ENCODE results near the gene MYO6. TPM values are rescaled to one million over a fixed set of nuclear protein-coding genes. Genes with fewer than 3 reads are reported as not detected.

The MYO6 gene
- total and polyA plus RNA-seq, 2 of the 8 experiments (the other 6 are each of a cell fraction or from before 2014, with no cell fraction given), result 8.3 to 21.9 TPM

DNA sequence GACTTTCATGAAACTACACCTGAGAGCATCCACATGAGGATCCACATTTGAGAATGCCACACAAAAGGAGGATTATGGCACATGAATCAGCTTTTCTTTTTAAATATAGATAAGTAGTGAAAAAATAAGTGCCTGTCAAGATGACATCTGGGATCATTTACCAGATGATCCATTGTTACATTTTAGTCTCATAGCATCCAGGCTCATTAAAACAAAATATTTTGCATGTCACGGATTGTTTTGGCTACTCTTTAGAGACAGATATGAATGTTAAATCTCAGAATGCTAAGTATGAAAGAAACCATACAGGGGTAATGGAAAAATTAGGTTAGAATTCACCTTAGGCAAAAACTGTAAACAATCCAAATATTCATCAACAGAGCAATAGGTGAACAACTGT, 66.7 kb downstream of the MYO6 start:
- ChIA-PET POLR2A (ENCODE audit: partially characterized antibody) (interaction anchor here (1.1 kb wide), 1 partner anchor 22 kb away, joined by 3 read pairs; no protein-coding TSS in a partner anchor), CTCF (ENCODE audit: partially characterized antibody) (interaction anchor here (1.1 kb wide), 1 partner anchor 116 kb away, joined by 3 read pairs; no protein-coding TSS in a partner anchor)

More for the DNA sequence above, 66.7 kb downstream of the MYO6 start:
- H3K4me2 ChIP-seq (ENCODE audit: insufficient read depth in 1 of 2, low read depth in 2 of 2, low read length in 2 of 2), result no peak overlapping the region
- H2BK20ac ChIP-seq (ENCODE audit: low read length), result no peak overlapping the region
- H2BK120ac ChIP-seq (replicated peaks; ENCODE audit: low read depth, low read length), result no peak overlapping the region
- TF ChIP-seq CBX8 (IDR thresholded peaks at IDR 0.05; ENCODE audit: borderline replicate concordance, low read depth, low read length) (no peak), TEAD4 (IDR thresholded peaks at IDR 0.05; ENCODE audit: low read depth, low read length) (no peak), FOSL1 (IDR thresholded peaks at IDR 0.05; ENCODE audit: insufficient read depth, low read depth, low read length) (no peak), NRF1 (IDR thresholded peaks at IDR 0.05; ENCODE audit: low read depth, low read length) (no peak), CHD2 (IDR thresholded peaks at IDR 0.05; ENCODE audit: low read length) (no peak), RFX5 (IDR thresholded peaks at IDR 0.05; ENCODE audit: borderline replicate concordance, low read depth, low read length) (no peak), ZNF274 (IDR thresholded peaks at IDR 0.05; ENCODE audit: borderline replicate concordance, extremely low read depth, low read length) (no peak)
- TF ChIP-seq, protein P1, sequence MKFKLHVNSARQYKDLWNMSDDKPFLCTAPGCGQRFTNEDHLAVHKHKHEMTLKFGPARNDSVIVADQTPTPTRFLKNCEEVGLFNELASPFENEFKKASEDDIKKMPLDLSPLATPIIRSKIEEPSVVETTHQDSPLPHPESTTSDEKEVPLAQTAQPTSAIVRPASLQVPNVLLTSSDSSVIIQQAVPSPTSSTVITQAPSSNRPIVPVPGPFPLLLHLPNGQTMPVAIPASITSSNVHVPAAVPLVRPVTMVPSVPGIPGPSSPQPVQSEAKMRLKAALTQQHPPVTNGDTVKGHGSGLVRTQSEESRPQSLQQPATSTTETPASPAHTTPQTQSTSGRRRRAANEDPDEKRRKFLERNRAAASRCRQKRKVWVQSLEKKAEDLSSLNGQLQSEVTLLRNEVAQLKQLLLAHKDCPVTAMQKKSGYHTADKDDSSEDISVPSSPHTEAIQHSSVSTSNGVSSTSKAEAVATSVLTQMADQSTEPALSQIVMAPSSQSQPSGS (IDR thresholded peaks at IDR 0.05; ENCODE audit: low read length), result no peak
- TF ChIP-seq, protein P2, sequence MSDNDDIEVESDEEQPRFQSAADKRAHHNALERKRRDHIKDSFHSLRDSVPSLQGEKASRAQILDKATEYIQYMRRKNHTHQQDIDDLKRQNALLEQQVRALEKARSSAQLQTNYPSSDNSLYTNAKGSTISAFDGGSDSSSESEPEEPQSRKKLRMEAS (IDR thresholded peaks at IDR 0.05), result no peak
- peaks cover 0 to 4% (median 0%) of the 10 kb centered on the region in 4 experiments; a peak in 2 of 7 replicates for H3K4me1 ChIP-seq (replicated peaks in 1 of 4; ENCODE audit: control insufficient read depth in 3 of 4, insufficient read depth in 4 of 4, low read length in 3 of 4)
- no peaks in the 10 kb centered on the region for H4K20me1 ChIP-seq (replicated peaks in 1 of 2; ENCODE audit: control insufficient read depth in 1 of 2, insufficient read depth in 2 of 2, low read length in 2 of 2)
- no peaks in the 10 kb centered on the region for H3K79me1 ChIP-seq (ENCODE audit: low read depth, low read length)
- 80% methylated on average over 1 of the region's 1 CpG; no CpG with 5 or more reads in 1 of the 2 experiments for WGBS, 2 experiments (ENCODE audit: extremely low coverage in 1 of 2, insufficient coverage in 1 of 2, insufficient read length in 1 of 2, insufficient replicate concordance in 2 of 2, low coverage in 1 of 2, low lambda C conversion rate in 2 of 2, missing lambda C conversion rate in 1 of 2)
- H3K79me2 ChIP-seq (ENCODE audit: control insufficient read depth in 1 of 2, insufficient read depth in 2 of 2, low read length in 2 of 2), result no peaks in the 10 kb centered on the region
- H3K56ac ChIP-seq (replicated peaks; ENCODE audit: insufficient read length, low read depth, low read length), result no peak overlapping the region
- H3K9me3 ChIP-seq (ENCODE audit: insufficient read depth in 2 of 2, low read depth in 1 of 2, low read length in 1 of 2), result peaks cover 0 to 3% of the 10 kb centered on the region in 2 experiments; a peak in 1 of 4 replicates
- no peak for DNase-seq (ENCODE audit: low read depth in 1 of 2, low spot score in 2 of 2)
- no peak overlapping the region for H3K4ac ChIP-seq (replicated peaks; ENCODE audit: insufficient read length, low read depth, low read length)
- H2AFZ ChIP-seq (ENCODE audit: low read length), result no peak overlapping the region
- peaks cover 0 to 1% (median 0%) of the 10 kb centered on the region in 4 experiments; a peak in 1 of 7 replicates for H3K27me3 ChIP-seq (replicated peaks in 1 of 4; ENCODE audit: control insufficient read depth in 3 of 4, extremely low read depth in 1 of 4, insufficient read depth in 3 of 4, low read length in 3 of 4)
- H3K18ac ChIP-seq (ENCODE audit: extremely low read depth, low read length), result no peak overlapping the region
- no peak overlapping the region for H2BK12ac ChIP-seq (ENCODE audit: low read depth, low read length)
- H4K91ac ChIP-seq (replicated peaks; ENCODE audit: insufficient read length, low read length), result no peak overlapping the region
- no peak overlapping the region for H4K5ac ChIP-seq (ENCODE audit: insufficient read length, low read depth, low read length)
- H3K4me3 ChIP-seq (ENCODE audit: extremely low read depth in 1 of 4, insufficient read depth in 2 of 4, low read depth in 3 of 4, low read length in 4 of 4), result no peak overlapping the region
- FAIRE-seq, result no peak
- H4K8ac ChIP-seq (ENCODE audit: extremely low read depth, insufficient read depth, low read length), result no peak overlapping the region
- peaks cover 0 to 5% (median 0%) of the 10 kb centered on the region in 4 experiments; a peak in 2 of 8 replicates for H3K36me3 ChIP-seq (ENCODE audit: control insufficient read depth in 2 of 4, insufficient read depth in 4 of 4, low read length in 3 of 4)
- H2BK5ac ChIP-seq (ENCODE audit: low read depth, low read length), result no peak overlapping the region
- no peak overlapping the region for H2AK5ac ChIP-seq (ENCODE audit: low read depth, low read length)
- no peak overlapping the region for H2BK15ac ChIP-seq (ENCODE audit: low read length)
- no peak overlapping the region for H3K27ac ChIP-seq (ENCODE audit: low read depth, low read length)
- H3K23ac ChIP-seq (ENCODE audit: insufficient read length), result no peak overlapping the region
- no peak overlapping the region for H3K9ac ChIP-seq (replicated peaks in 1 of 4; ENCODE audit: extremely low read depth in 1 of 4, low read depth in 3 of 4, low read length in 3 of 4)
- H3K23me2 ChIP-seq (ENCODE audit: low read depth, low read length), result no peaks in the 10 kb centered on the region
- H3K14ac ChIP-seq (ENCODE audit: insufficient read length), result no peak overlapping the region

All from H1 (cell line).